Lung (tissue), 12 donors: Measurements from ENCODE around the gene FGF5. TPM values are rescaled to one million over a fixed set of nuclear protein-coding genes. Genes with fewer than 3 reads are reported as not detected.

Experiments used
- ATAC-seq: fragments of 200-7000 bp; cut with Tn5 transposase; one replicate; pipeline ENCODE4 v1.9.1; 2020; ENCODE audit warnings: moderate number of reproducible peaks; ENCODE audit not compliant: insufficient read depth, low FRiP score
- DNase-seq, 3 donors: peaks; one replicate each; pipeline ENCODE4 v3.0.0-alpha.2; 2013 to 2017
- H3K27ac ChIP-seq, 2 donors: one replicate each; pipeline ENCODE4 v1.5.1; 2013; ENCODE audit warnings: mild to moderate bottlenecking in 2 of 2, moderate library complexity in 2 of 2, control low read depth in 1 of 2, inconsistent platforms in 1 of 2, low read depth in 1 of 2, low read length in 1 of 2
- H3K27me3 ChIP-seq, 3 donors: one replicate each; pipeline ENCODE4 v1.5.1; 2013; ENCODE audit warnings: low read length in 2 of 3; ENCODE audit not compliant: control insufficient read depth in 3 of 3, insufficient read depth in 3 of 3
- H3K36me3 ChIP-seq, 4 donors: one replicate each; pipeline ENCODE4 v1.5.1; 2013; ENCODE audit warnings: low read length in 4 of 4, mild to moderate bottlenecking in 1 of 4, moderate library complexity in 1 of 4; ENCODE audit not compliant: control insufficient read depth in 4 of 4, insufficient read depth in 4 of 4
- H3K4me1 ChIP-seq, 5 donors: one replicate each; pipeline ENCODE4 v1.5.1; 2013; ENCODE audit warnings: low read length in 5 of 5, mild to moderate bottlenecking in 2 of 5, moderate library complexity in 1 of 5; ENCODE audit not compliant: control insufficient read depth in 5 of 5, insufficient read depth in 5 of 5
- H3K4me3 ChIP-seq: one replicate; pipeline ENCODE4 v1.5.1; 2013; ENCODE audit warnings: mild to moderate bottlenecking, control low read depth, moderate library complexity
- H3K9ac ChIP-seq, 2 donors: one replicate each; pipeline ENCODE4 v1.5.1; 2013; ENCODE audit warnings: low read length in 2 of 2, control low read depth in 1 of 2; ENCODE audit not compliant: insufficient read depth in 1 of 2
- H3K9me3 ChIP-seq, 4 donors: one replicate each; pipeline ENCODE4 v1.5.1; 2013; ENCODE audit warnings: low read length in 3 of 4, mild to moderate bottlenecking in 1 of 4, moderate library complexity in 1 of 4; ENCODE audit not compliant: control insufficient read depth in 4 of 4, insufficient read depth in 3 of 4
- CTCF ChIP-seq: IDR thresholded peaks from 2 replicates; pipeline ENCODE4 v1.5.1; 2012; ENCODE audit warnings: mild to moderate bottlenecking; ENCODE audit errors: control extremely low read depth, extremely low read depth
- WGBS, 2 donors: extraction: QIAGEN DNeasy Blood & Tissue Kit; methylation state at CpG; one replicate each; pipeline ENCODE4 v1.1.7; 2013; 5-methylcytosine and 5-hydroxymethylcytosine counted together
- polyA plus RNA-seq, 2 donors: library from polyadenylated mRNA; stranded (reverse); fragments of 200-250 nt; gene quantifications; one replicate each; pipeline ENCODE4 v1.2.1, GENCODE V29; 2013
- total RNA-seq, 2 donors: library from RNA; depleted of rRNA in 1 of 2; stranded (reverse); fragments of >200 nt in 1 of 2; gene quantifications; one replicate each; pipeline ENCODE4 v1.2.1, GENCODE V29; 2014 to 2021
- donor health status: control.
- donor health status: control.
- donor health status: Bipolar disorder and iron deficiency.
- donor health status: healthy.
- donor health status: DM: yes; HTN: yes; CAD: no.

The FGF5 gene
- total and polyA plus RNA-seq, 4 donors = 0.18 TPM; not detected in 3

GRCh38 chr4:80302616-80303223 is 36.3 kb downstream of the FGF5 start:
- H3K27ac ChIP-seq = no peak overlapping the region
- peaks cover 0 to 6% (median 0%) of the 10 kb centered on the region in 4 donors for H3K9me3 ChIP-seq
- ATAC-seq (no peak), DNase-seq (no peak)
- peaks cover 0 to 2% (median 0%) of the 10 kb centered on the region in 3 donors for H3K27me3 ChIP-seq
- no peak overlapping the region for H3K9ac ChIP-seq
- no peak overlapping the region for H3K4me3 ChIP-seq
- H3K36me3 ChIP-seq = no peaks in the 10 kb centered on the region
- 91 to 96% methylated on average over 25 to 26 of the region's 26 CpGs for WGBS, 2 donors
- no peak for TF ChIP-seq CTCF
- H3K4me1 ChIP-seq = no peaks in the 10 kb centered on the region

GRCh38 chr4:80305466-80305865 is 39.0 kb downstream of the FGF5 start:
- ATAC-seq = no peak
- Histone ChIP-seq H3K4me1 (no peaks in the 10 kb centered on the region), H3K36me3 (no peaks in the 10 kb centered on the region), H3K4me3 (no peak overlapping the region), H3K9me3 (peaks cover 0 to 6% (median 0%) of the 10 kb centered on the region in 4 donors), H3K9ac (no peak overlapping the region), H3K27me3 (peaks cover 0 to 2% (median 0%) of the 10 kb centered on the region in 3 donors), H3K27ac (no peak overlapping the region)
- 82 to 87% methylated on average over 3 of the region's 3 CpGs for WGBS, 2 donors
- no peak for TF ChIP-seq CTCF
- no peak for DNase-seq

GRCh38 chr4:80306260-80306659 is 39.8 kb downstream of the FGF5 start:
- H3K27me3 ChIP-seq = peaks cover 0 to 2% (median 0%) of the 10 kb centered on the region in 3 donors
- 80 to 89% methylated on average over 2 of the region's 2 CpGs for WGBS, 2 donors

More at GRCh38 chr4:80306260-80306659, 39.8 kb downstream of the FGF5 start:
- ATAC-seq = no peak
- H3K4me3 ChIP-seq = no peak overlapping the region
- H3K36me3 ChIP-seq = no peaks in the 10 kb centered on the region
- H3K4me1 ChIP-seq = no peaks in the 10 kb centered on the region
- TF ChIP-seq CTCF = no peak
- H3K9ac ChIP-seq = no peak overlapping the region
- H3K9me3 ChIP-seq = peaks cover 0 to 6% (median 0%) of the 10 kb centered on the region in 4 donors
- DNase-seq = no peak
- H3K27ac ChIP-seq = no peak overlapping the region
